GM12891 (cell line): ENCODE data around the gene ALDH1A1.

Source experiments
- POLR2A ChIP-seq: IDR thresholded peaks from 2 replicates; pipeline ENCODE4 v1.6.1; 2011; ENCODE audit warnings: low read depth, low read length, control low read depth
- POLR2AphosphoS5 ChIP-seq: IDR thresholded peaks from 2 replicates; pipeline ENCODE4 v1.6.1; 2011; ENCODE audit warnings: low read depth, low read length, control low read depth

- TF ChIP-seq POLR2A (no peak), POLR2AphosphoS5 (no peak)
Observed at GRCh38 chr9:72942451-72942850, 10.4 kb downstream of the ALDH1A1 start.
